Bronchial epithelial cell (primary cell): ENCODE data around the gene A3GALT2. TPM values are rescaled to one million over a fixed set of nuclear protein-coding genes. Genes with fewer than 3 reads are reported as not detected.

Experiments used
- DNase-seq: peaks from one replicate; pipeline ENCODE4 v3.0.0-alpha.2; 2010; ENCODE audit warnings: low read depth
- FAIRE-seq: peaks from 2 replicates; lab custom pipeline; 2011; peaks lifted over from hg19 to GRCh38; lab: Jason Lieb, UNC
- H3K27me3 ChIP-seq: 2 replicates; pipeline ENCODE4 v1.5.1; 2011; ENCODE audit warnings: low read length; ENCODE audit not compliant: control insufficient read depth, insufficient read depth
- H3K36me3 ChIP-seq: 2 replicates; pipeline ENCODE4 v1.5.1; 2011; ENCODE audit warnings: low read length; ENCODE audit not compliant: control insufficient read depth, insufficient read depth
- H3K4me3 ChIP-seq: 2 replicates; pipeline ENCODE4 v1.5.1; 2011; ENCODE audit warnings: mild to moderate bottlenecking, low read depth, low read length, control low read depth
- CTCF ChIP-seq: IDR thresholded peaks from 2 replicates; pipeline ENCODE4 v1.5.1; 2011; ENCODE audit warnings: mild to moderate bottlenecking, moderate library complexity, low read length, control low read depth, inconsistent platforms; ENCODE audit not compliant: insufficient read depth, severe bottlenecking
- total RNA-seq: library from RNA; depleted of rRNA; stranded (reverse); fragments of >200 nt; gene quantifications from 2 replicates; pipeline ENCODE4 v1.2.1, GENCODE V29; 2014

A3GALT2 gene
- total RNA-seq, 1 donor from 2014 or later: not detected

GRCh38 chr1:33280091-33280661, 40.7 kb downstream of the A3GALT2 start:
- no peak for TF ChIP-seq CTCF
- no peak for DNase-seq
- no peak for FAIRE-seq
- Histone ChIP-seq H3K4me3 (no peak overlapping the region), H3K27me3 (no peaks in the 10 kb centered on the region), H3K36me3 (peaks cover 10% of the 10 kb centered on the region)

- no peak for FAIRE-seq
- no peak for DNase-seq
- Histone ChIP-seq H3K4me3 (no peak overlapping the region), H3K36me3 (peaks cover 10% of the 10 kb centered on the region), H3K27me3 (no peaks in the 10 kb centered on the region)
- TF ChIP-seq CTCF: no peak
These were observed 43.3 kb downstream of the A3GALT2 start for GRCh38 chr1:33277488-33278084.

- DNase-seq (no peak), FAIRE-seq (no peak)
- TF ChIP-seq CTCF: no peak
- Histone ChIP-seq H3K27me3 (no peaks in the 10 kb centered on the region), H3K36me3 (peaks cover 10% of the 10 kb centered on the region), H3K4me3 (no peak overlapping the region)
These were observed 44.2 kb downstream of the A3GALT2 start for GRCh38 chr1:33276573-33277298.

- Histone ChIP-seq H3K4me3 (no peak overlapping the region), H3K27me3 (no peaks in the 10 kb centered on the region), H3K36me3 (peaks cover 4% of the 10 kb centered on the region)
- no peak for FAIRE-seq
- no peak for TF ChIP-seq CTCF
- no peak for DNase-seq
These were observed 45.0 kb downstream of the A3GALT2 start for GRCh38 chr1:33275706-33276572.

- H3K27me3 ChIP-seq: no peaks in the 10 kb centered on the region
- H3K36me3 ChIP-seq: peaks cover 4% of the 10 kb centered on the region
- no peak for TF ChIP-seq CTCF
- DNase-seq (no peak), FAIRE-seq (no peak)
- H3K4me3 ChIP-seq: no peak overlapping the region
These were observed 45.7 kb downstream of the A3GALT2 start for GRCh38 chr1:33275195-33275594.
